Kidney (tissue), 14 donors: Measurements from ENCODE around the gene MAD1L1. TPM values are rescaled to one million over a fixed set of nuclear protein-coding genes. Genes with fewer than 3 reads are reported as not detected.

Experiments used
- DNase-seq, 5 donors: peaks; one replicate each; pipeline ENCODE4 v3.0.0-alpha.2; 2013 to 2020
- FAIRE-seq: peaks from 2 replicates; lab custom pipeline; 2012; peaks lifted over from hg19 to GRCh38; lab: Jason Lieb, UNC
- H3K27ac ChIP-seq, 2 donors: one replicate each; pipeline ENCODE4 v1.7.0; 2013; ENCODE audit warnings: low read depth in 2 of 2, low read length in 2 of 2, inconsistent platforms in 1 of 2
- H3K27me3 ChIP-seq: one replicate; pipeline ENCODE4 v1.7.1; 2013; ENCODE audit warnings: low read length, inconsistent platforms; ENCODE audit not compliant: control insufficient read depth, insufficient read depth
- H3K36me3 ChIP-seq, 3 donors: one replicate each; pipeline versions ENCODE4 v1.7.0 to v1.7.1; 2013; ENCODE audit warnings: low read length in 3 of 3, control low read depth in 1 of 3, inconsistent platforms in 1 of 3; ENCODE audit not compliant: insufficient read depth in 3 of 3, control insufficient read depth in 2 of 3
- H3K4me1 ChIP-seq, 3 donors: one replicate each; pipeline versions ENCODE4 v1.7.0 to v1.7.1; 2013; ENCODE audit warnings: low read length in 3 of 3, inconsistent platforms in 1 of 3, low read depth in 1 of 3; ENCODE audit not compliant: control insufficient read depth in 2 of 3, insufficient read depth in 2 of 3
- H3K4me3 ChIP-seq, 3 donors: one replicate each; pipeline versions ENCODE4 v1.7.0 to v1.8.1; 2013; ENCODE audit warnings: low read length in 3 of 3, control low read depth in 1 of 3, inconsistent platforms in 1 of 3
- H3K9ac ChIP-seq, 3 donors: one replicate each; pipeline versions ENCODE4 v1.7.0 to v1.7.1; 2013; ENCODE audit warnings: low read length in 3 of 3, control low read depth in 1 of 3, inconsistent platforms in 1 of 3
- H3K9me3 ChIP-seq, 3 donors: one replicate each; pipeline versions ENCODE4 v1.7.0 to v1.7.1; 2013; ENCODE audit warnings: low read length in 3 of 3, control low read depth in 1 of 3, inconsistent platforms in 1 of 3; ENCODE audit not compliant: control insufficient read depth in 2 of 3, insufficient read depth in 1 of 3
- intact Hi-C: fragments of 100-400 bp; cut with DNase I; formaldehyde crosslinking; loops from one replicate; pipeline ENCODE4 v1.11.1; 2022
- polyA plus RNA-seq: library from polyadenylated mRNA; stranded (reverse); fragments of 350-450 nt; fragmentation: Illumina TruSeq; extraction: RNeasy Lipid Tissue Mini Kit (QIAGEN cat#74804); gene quantifications from one replicate; pipeline ENCODE4 v1.2.3, GENCODE V29; 2014; ENCODE audit warnings: low read depth, low replicate concordance; ENCODE audit not compliant: insufficient read depth
- total RNA-seq: library from RNA; stranded (reverse); fragmentation: NEBNext Ultra II Directional; extraction: Animal tissue kit (Norgen Biotek cat#: 25700); gene quantifications from one replicate; pipeline ENCODE4 v1.2.1, GENCODE V29; 2021
- TF ChIP-seq, protein P1 (sequence below): IDR thresholded peaks from 3 replicates; pipeline ENCODE4 v1.5.1; 2012; ENCODE audit warnings: mild to moderate bottlenecking, moderate library complexity, borderline replicate concordance; ENCODE audit not compliant: insufficient read depth; ENCODE audit errors: extremely low read depth
- donor health status: control.
- donor health status: control.
- donor health status: control.
- donor health status: control.
- donor health status: control.
- donor health status: DM: yes; HTN: yes; CAD: no.
- donor health status: Normal renal cell carcinoma (clear cell type).

Gene MAD1L1
- total and polyA plus RNA-seq, 2 donors from 2014 or later = 33.2 to 45.2 TPM

GRCh38 chr7:1908823-1909420, 323.8 kb downstream of the MAD1L1 start:
- intact Hi-C loops = no loop called here
- FAIRE-seq (no peak), DNase-seq (peak in 1 of 5 donors; percentile 41)
- no peak overlapping the region for H3K4me3 ChIP-seq
- H3K36me3 ChIP-seq = no peaks in the 10 kb centered on the region
- TF ChIP-seq, protein P1, sequence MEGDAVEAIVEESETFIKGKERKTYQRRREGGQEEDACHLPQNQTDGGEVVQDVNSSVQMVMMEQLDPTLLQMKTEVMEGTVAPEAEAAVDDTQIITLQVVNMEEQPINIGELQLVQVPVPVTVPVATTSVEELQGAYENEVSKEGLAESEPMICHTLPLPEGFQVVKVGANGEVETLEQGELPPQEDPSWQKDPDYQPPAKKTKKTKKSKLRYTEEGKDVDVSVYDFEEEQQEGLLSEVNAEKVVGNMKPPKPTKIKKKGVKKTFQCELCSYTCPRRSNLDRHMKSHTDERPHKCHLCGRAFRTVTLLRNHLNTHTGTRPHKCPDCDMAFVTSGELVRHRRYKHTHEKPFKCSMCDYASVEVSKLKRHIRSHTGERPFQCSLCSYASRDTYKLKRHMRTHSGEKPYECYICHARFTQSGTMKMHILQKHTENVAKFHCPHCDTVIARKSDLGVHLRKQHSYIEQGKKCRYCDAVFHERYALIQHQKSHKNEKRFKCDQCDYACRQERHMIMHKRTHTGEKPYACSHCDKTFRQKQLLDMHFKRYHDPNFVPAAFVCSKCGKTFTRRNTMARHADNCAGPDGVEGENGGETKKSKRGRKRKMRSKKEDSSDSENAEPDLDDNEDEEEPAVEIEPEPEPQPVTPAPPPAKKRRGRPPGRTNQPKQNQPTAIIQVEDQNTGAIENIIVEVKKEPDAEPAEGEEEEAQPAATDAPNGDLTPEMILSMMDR = no peak
- H3K27me3 ChIP-seq = no peaks in the 10 kb centered on the region
- no peak overlapping the region for H3K9ac ChIP-seq
- no peaks in the 10 kb centered on the region for H3K9me3 ChIP-seq
- H3K27ac ChIP-seq = no peak overlapping the region
- peaks cover 0 to 2% (median 0%) of the 10 kb centered on the region in 3 donors for H3K4me1 ChIP-seq

DNA sequence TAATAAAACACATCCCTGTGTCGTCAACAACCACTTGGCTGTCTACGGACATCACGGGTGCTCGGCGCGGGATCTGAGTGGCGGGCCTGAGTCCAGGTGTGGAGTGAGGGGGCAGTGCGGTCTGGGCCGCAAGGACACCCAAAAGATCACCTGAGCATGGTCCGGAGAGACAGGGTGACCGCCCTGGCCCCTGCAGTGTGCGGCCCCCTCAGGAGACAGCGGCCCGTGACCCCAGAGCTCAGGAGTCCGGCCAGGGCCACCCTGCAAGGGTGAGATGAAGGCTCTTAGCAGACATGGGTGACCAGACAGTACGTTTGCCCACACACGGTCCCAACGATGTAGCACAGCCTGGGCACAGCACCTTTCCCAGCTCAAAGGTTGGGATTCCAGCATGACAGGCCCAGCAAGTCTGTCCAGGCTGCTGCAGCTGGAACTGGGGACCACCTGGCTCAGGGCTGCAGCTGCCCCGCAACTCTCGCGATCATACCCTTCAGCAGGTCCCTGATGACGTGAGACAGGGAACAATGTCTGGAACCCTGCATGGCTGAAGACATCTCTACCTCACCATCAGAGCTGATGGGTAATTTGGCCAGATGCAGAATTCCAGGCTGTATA, 324.9 kb downstream of the MAD1L1 start:
- Histone ChIP-seq H3K4me3 (no peak overlapping the region), H3K9me3 (no peaks in the 10 kb centered on the region), H3K9ac (no peak overlapping the region), H3K27me3 (no peaks in the 10 kb centered on the region), H3K36me3 (no peaks in the 10 kb centered on the region), H3K27ac (no peak overlapping the region), H3K4me1 (no peaks in the 10 kb centered on the region)
- DNase-seq (peak in 1 of 5 donors; percentile 62), FAIRE-seq (no peak)
- intact Hi-C loops = no loop called here
- TF ChIP-seq, protein P1 = no peak

DNA sequence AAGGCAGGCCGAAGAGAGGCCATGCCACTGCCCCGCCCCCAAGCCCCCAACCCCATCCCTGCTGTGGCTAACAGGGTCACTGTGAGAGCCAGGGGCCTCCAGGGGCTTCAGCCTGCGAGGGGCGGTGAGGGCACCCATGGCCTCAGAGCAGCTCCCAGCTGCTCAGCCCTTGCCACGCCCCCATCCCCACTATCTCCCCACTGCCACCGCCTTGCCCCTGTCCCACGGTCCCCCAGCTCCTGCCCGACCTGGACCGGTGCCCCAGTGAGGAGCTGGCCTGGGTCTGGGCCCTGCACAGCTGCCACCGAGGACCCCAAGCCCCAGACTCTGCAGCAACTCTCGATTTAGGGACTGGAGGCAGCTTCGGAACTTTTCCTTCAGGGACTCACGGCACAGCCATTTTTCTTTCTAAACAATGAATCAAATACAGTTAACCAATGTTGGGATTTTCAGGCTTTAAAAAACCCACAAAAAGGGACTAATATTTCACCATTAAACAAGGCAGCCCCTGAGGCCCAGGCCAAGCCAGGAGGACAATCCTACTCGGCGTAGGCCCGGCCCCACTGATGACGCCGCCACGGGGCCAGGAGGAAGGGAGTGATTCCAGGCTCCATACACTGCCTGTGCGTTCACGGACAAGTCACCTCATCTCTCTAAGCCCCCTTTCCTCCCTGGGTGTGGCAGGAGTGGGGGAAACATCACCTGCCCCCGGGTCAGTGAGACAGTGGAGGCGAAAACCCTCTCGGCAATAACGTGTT, 325.6 kb downstream of the MAD1L1 start:
- TF ChIP-seq, protein P1 = no peak
- no peak overlapping the region for H3K27ac ChIP-seq
- no peak overlapping the region for H3K9ac ChIP-seq
- no peak overlapping the region for H3K4me3 ChIP-seq
- no peaks in the 10 kb centered on the region for H3K36me3 ChIP-seq
- intact Hi-C loops = no loop called here
- FAIRE-seq (no peak), DNase-seq (no peak)
- no peaks in the 10 kb centered on the region for H3K9me3 ChIP-seq
- no peaks in the 10 kb centered on the region for H3K27me3 ChIP-seq
- no peaks in the 10 kb centered on the region for H3K4me1 ChIP-seq
